ENCODE results near the gene EDAR. TPM values are rescaled to one million over a fixed set of nuclear protein-coding genes. Genes with fewer than 3 reads are reported as not detected.

EDAR gene
- polyA plus RNA-seq, 1 donor (not counting 4 experiments of a cell fraction or from before 2014, with no cell fraction given), result 0.21 TPM

GRCh38 chr2:108950369-108951135 lies 38.5 kb downstream of the EDAR start:
- no peak overlapping the region for H3K9ac ChIP-seq (ENCODE audit: control insufficient read depth, extremely low read depth, insufficient read depth, low read length)
- H3K27me3 ChIP-seq (ENCODE audit: control insufficient read depth, extremely low read depth, insufficient read depth, low read length), result no peaks in the 10 kb centered on the region
- H3K79me2 ChIP-seq (ENCODE audit: control insufficient read depth, insufficient read depth, low read length), result no peaks in the 10 kb centered on the region
- no peak overlapping the region for H2AFZ ChIP-seq (ENCODE audit: control insufficient read depth, low read length)
- H3K4me1 ChIP-seq (ENCODE audit: control insufficient read depth, extremely low read depth, insufficient read depth, low read length), result no peaks in the 10 kb centered on the region
- no peaks in the 10 kb centered on the region for H3K36me3 ChIP-seq (ENCODE audit: control insufficient read depth in 2 of 2, extremely low read depth in 1 of 2, insufficient read depth in 2 of 2, low read length in 2 of 2)
- H3K27ac ChIP-seq (ENCODE audit: control insufficient read depth, insufficient read depth, low read length), result no peak overlapping the region
- H3K4me3 ChIP-seq (ENCODE audit: control insufficient read depth in 2 of 3, extremely low read depth in 1 of 3, insufficient read depth in 2 of 3, low read depth in 1 of 3, low read length in 3 of 3), result no peak overlapping the region
- no peak overlapping the region for H3K4me2 ChIP-seq (ENCODE audit: control insufficient read depth, extremely low read depth, insufficient read depth, low read depth, low read length)
- peaks cover 6% of the 10 kb centered on the region for H3K9me3 ChIP-seq (ENCODE audit: control insufficient read depth, low read depth, low read length)
- dilution Hi-C loops (cut with MboI; ENCODE audit: extremely low pct_ligation_motif_present, low sequenced_read_pairs), result no loop called here
- no peaks in the 10 kb centered on the region for H3K9me1 ChIP-seq (ENCODE audit: control insufficient read depth, extremely low read depth, insufficient read depth, low read length)
- FAIRE-seq (no peak), DNase-seq (ENCODE audit: low read depth, low spot score) (no peak)
- TF ChIP-seq EZH2 (IDR thresholded peaks at IDR 0.05; ENCODE audit: low read length) (no peak), CTCF (optimal IDR thresholded peaks at IDR 0.05 in 1 of 3, IDR thresholded peaks at IDR 0.05 in 1 of 3, conservative IDR thresholded peaks at IDR 0.05 in 1 of 3; ENCODE audit: extremely low read depth in 1 of 3, insufficient read depth in 2 of 3, low read length in 3 of 3) (no peak)
- no peaks in the 10 kb centered on the region for H4K20me1 ChIP-seq (ENCODE audit: control insufficient read depth, extremely low read depth, insufficient read depth, low read length)

DNA sequence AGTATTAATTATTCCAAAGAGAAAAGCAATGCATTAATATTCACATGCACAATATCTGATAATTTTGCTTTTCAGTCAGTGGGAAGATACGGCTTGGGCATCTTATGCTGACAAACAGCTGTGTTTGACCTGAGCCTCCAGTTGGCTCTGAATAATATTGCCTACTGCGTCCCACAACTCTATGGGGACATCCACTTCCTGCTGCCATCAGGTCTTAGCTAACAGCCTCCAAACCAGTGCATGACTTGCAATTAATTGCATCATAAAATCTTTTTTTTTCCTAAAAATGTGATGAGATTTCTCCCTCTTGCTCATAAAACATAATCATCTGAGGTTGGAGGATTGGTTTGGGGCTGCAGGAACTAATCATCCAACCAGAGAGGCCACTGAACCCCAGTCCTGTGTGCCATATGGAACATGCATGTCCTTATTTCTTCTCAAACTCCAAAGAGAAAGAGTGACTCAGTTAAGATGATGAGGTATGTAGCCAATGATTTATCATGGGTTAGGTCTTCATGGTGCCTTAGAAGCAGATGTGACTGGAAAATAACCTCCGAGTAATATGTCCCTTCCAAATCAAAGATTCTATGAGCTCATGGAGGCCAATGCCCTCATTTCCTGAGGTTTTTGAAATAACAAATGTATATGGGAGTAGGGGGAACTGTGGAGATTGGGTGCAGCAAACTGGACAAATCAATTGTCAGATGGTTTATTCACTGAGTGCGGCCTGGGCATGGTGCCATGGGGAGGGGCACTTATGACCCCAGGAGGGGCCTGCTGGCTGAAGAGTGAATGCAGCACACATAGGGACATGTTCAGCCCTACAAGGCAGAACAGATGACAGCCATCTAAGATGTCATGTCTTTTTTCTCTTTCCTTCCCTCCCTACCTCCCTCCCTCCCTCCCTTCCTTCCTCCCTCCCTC lies 39.4 kb downstream of the EDAR start:
- DNase-seq (ENCODE audit: low read depth, low spot score), result no peak
- H3K9me3 ChIP-seq (ENCODE audit: control insufficient read depth, low read depth, low read length), result peaks cover 6% of the 10 kb centered on the region
- no peak for FAIRE-seq
- no peaks in the 10 kb centered on the region for H3K4me1 ChIP-seq (ENCODE audit: control insufficient read depth, extremely low read depth, insufficient read depth, low read length)
- no peak overlapping the region for H3K9ac ChIP-seq (ENCODE audit: control insufficient read depth, extremely low read depth, insufficient read depth, low read length)
- H3K36me3 ChIP-seq (ENCODE audit: control insufficient read depth in 2 of 2, extremely low read depth in 1 of 2, insufficient read depth in 2 of 2, low read length in 2 of 2), result no peaks in the 10 kb centered on the region
- H4K20me1 ChIP-seq (ENCODE audit: control insufficient read depth, extremely low read depth, insufficient read depth, low read length), result no peaks in the 10 kb centered on the region
- TF ChIP-seq EZH2 (IDR thresholded peaks at IDR 0.05; ENCODE audit: low read length), result no peak
- no peak for TF ChIP-seq CTCF (optimal IDR thresholded peaks at IDR 0.05 in 1 of 3, IDR thresholded peaks at IDR 0.05 in 1 of 3, conservative IDR thresholded peaks at IDR 0.05 in 1 of 3; ENCODE audit: extremely low read depth in 1 of 3, insufficient read depth in 2 of 3, low read length in 3 of 3)
- no peak overlapping the region for H2AFZ ChIP-seq (ENCODE audit: control insufficient read depth, low read length)
- H3K27ac ChIP-seq (ENCODE audit: control insufficient read depth, insufficient read depth, low read length), result no peak overlapping the region
- dilution Hi-C loops (cut with MboI; ENCODE audit: extremely low pct_ligation_motif_present, low sequenced_read_pairs), result no loop called here
- H3K79me2 ChIP-seq (ENCODE audit: control insufficient read depth, insufficient read depth, low read length), result no peaks in the 10 kb centered on the region
- H3K4me3 ChIP-seq (ENCODE audit: control insufficient read depth in 2 of 3, extremely low read depth in 1 of 3, insufficient read depth in 2 of 3, low read depth in 1 of 3, low read length in 3 of 3), result no peak overlapping the region
- H3K27me3 ChIP-seq (ENCODE audit: control insufficient read depth, extremely low read depth, insufficient read depth, low read length), result no peaks in the 10 kb centered on the region
- H3K9me1 ChIP-seq (ENCODE audit: control insufficient read depth, extremely low read depth, insufficient read depth, low read length), result no peaks in the 10 kb centered on the region
- H3K4me2 ChIP-seq (ENCODE audit: control insufficient read depth, extremely low read depth, insufficient read depth, low read depth, low read length), result no peak overlapping the region
